HG02840 (cell line): ENCODE measurements around the gene PLIN4.
"Not testable (repeated sequence)": the region's sequence is repeated elsewhere in the genome, so short reads cannot be mapped to it uniquely, and the experiment has no call there.

Experiments used
- ATAC-seq: cut with Tn5 transposase; IDR thresholded peaks from one replicate; pipeline ENCODE4 v1.9.1; 2021; ENCODE audit warnings: mild to moderate bottlenecking, moderate library complexity, moderate number of reproducible peaks; ENCODE audit not compliant: unreplicated experiment, low FRiP score

PLIN4 gene

GRCh38 chr19:4529924-4530522, 11.7 kb upstream of the PLIN4 start:
- no peak for ATAC-seq

DNA sequence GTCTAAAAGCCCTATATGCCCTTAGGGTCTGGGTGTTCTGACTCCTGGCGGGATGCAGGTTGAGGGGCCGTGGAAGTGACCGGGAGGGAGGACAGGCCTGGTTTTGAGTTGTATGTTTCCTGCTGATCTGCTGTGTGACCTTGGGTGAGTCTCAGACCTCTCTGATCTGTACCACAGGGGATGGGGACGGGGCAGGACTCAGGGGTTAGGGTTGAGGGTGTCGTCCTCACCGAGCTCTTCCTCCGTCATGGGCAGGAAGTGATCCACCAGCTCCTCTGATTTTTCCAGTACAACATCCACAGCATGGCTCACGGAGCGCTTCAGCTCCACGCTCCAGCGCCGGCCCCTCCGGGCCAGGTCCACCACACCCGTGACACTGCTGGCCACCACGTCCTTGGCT, 10.6 kb upstream of the PLIN4 start:
- ATAC-seq, result no peak

DNA sequence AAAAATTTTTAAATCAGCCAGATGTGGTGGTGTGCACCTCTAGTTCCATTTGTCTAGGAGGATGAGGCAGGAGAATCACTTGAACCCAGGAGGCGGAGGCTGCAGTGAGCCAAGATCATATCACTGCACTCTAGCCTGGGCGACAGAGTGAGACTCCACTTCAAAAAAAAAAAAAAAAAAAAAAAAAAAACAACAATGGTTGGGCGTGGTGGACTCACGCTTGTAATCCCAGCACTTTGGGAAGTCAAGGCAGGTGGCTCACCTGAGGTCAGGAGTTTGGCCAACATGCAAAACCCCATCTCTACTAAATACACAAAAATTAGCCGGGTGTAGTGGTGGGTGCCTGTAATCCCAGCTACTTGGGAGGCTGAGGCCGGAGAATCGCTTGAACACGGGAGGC, 9.1 kb upstream of the PLIN4 start:
- not testable (repeated sequence) for ATAC-seq

GRCh38 chr19:4525563-4526002, 7.3 kb upstream of the PLIN4 start:
- no peak for ATAC-seq

DNA sequence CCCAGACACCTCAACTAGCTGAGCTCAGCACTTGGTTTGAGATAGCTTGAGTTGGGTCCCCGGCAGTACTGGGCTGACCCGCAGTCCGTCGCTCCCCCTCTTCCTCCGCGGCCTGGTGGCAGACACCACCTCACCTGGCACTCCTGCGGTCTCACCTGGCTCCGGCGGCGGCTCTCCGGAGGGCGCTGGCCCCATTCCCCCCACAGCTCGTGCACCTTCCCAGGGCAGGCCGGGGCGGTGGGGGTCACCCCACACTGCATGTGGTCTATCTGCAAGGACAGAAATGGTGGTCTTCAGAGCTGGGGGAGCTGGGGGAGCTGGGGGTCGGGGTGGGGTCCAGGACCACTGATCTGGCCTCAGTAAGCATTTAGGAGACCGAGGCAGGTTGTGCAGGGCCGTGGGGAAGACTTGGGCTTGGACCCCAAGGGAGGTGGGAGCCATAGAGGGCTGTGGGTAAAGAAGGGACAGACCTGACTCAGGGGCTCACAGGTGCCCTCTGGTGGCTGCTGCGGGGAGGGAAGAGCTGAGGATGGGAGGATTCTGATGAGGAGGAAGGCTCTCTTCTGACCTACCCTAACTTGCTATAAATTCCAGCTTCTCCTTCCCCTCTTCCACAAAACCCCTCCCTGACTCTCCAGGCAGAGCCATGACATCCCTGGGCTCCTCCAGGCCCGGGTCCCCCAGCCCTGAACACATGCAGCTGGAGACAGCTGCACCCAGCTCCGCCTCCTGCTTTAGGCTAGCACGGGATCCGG, 6.7 kb upstream of the PLIN4 start:
- ATAC-seq, result no peak

- ATAC-seq, result no peak
Measured at GRCh38 chr19:4523306-4524110, 5.2 kb upstream of the PLIN4 start.

DNA sequence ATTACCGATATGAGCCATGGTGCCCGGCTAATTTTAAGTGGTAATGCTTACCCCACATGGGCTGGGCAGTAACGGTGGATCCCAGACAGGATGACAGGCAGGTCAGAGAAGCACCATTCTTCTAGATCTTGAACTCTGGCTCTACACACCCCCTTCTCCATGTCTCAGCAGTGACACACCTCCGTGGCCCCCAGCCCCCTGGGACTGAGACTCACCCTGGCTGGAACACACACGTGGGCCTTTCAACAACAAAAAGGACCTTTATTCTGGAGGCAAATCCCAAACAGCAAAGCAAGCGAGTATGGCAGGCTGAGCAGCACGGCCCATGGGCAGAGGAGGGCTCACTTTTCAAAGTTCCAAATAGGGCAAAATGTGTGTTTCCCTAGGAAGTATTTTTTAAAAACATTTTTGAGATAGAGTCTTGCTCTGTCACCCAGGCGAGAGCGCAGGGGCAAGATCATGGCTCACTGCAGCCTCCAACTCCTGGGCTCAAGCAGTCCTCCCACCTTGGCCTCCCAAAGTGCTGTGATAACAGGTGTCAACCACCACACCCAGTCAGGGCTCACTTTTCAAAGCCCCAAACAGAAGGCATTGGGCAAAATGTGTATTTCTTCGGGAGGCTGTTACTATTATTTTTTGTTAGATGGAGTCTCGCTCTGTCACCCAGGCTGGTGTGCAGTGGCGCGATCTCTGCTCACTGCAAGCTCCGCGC, 4.2 kb upstream of the PLIN4 start:
- no peak for ATAC-seq

DNA sequence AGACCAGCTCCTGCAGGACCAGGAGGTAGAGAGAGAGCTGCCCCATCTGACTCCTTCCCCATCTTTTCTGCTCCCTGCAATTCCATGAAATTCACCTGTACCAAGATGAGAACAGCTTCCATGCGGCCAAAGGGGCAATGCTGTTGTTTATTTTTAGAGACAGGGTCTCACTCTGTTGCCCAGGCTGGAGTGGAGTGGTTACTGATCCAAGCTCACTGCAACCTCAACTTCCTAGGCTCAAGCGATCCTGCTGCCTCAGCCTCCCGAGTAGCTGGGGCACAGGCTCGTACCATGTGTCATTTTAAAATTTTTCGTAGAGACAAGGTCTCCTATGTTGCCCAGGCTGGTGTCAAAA, 3.6 kb upstream of the PLIN4 start:
- ATAC-seq, result no peak

GRCh38 chr19:4521170-4521887, 3.0 kb upstream of the PLIN4 start:
- ATAC-seq, result no peak

- ATAC-seq, result no peak
Measured at GRCh38 chr19:4519521-4520277, 1.4 kb upstream of the PLIN4 start.

- no peak for ATAC-seq
Measured at GRCh38 chr19:4519172-4519496, 848 bp upstream of the PLIN4 start.

GRCh38 chr19:4517451-4518057, 732 bp downstream of the PLIN4 start:
- ATAC-seq, result no peak

GRCh38 chr19:4516939-4517300, 1.4 kb downstream of the PLIN4 start:
- no peak for ATAC-seq

DNA sequence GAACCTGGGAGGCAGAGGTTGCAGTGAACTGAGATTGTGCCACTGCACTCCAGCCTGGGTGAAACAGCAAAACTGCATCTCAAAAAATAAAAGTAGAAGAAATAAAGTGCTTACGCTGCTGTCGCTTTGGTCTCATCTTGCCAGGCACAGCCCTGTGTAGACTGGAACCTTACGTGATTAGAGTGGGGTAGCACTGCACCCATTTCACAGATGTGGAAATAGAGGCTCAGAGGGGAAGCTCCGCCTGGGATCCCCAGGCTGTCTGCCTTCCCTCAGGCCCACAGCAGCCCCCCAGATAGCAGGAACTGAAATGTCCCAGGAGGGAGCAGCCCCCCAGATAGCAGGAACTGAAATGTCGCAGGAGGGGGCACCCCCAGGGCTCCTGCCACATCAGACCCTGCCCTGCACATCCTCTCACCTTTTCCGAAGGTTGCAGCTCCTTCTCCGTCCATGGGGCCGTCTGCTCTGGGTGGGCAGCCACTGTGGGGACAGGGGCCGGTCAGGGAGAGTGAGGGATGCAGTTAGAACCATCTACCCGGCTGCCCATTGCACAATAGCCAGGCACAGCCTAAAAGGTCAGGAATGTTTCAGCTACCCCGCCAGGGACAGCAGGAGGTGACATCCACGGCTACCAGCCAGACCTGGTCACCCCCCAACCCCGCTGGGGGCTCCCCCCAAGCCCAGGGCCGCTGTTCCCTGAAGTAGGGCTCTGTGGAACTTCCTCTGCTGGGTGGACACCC, 1.9 kb downstream of the PLIN4 start:
- no peak for ATAC-seq

- no peak for ATAC-seq
Measured at GRCh38 chr19:4515732-4516131, 2.6 kb downstream of the PLIN4 start.

- no peak for ATAC-seq
Measured at GRCh38 chr19:4513248-4513647, 5.0 kb downstream of the PLIN4 start.

GRCh38 chr19:4512070-4512469, 6.2 kb downstream of the PLIN4 start:
- ATAC-seq, result no peak

DNA sequence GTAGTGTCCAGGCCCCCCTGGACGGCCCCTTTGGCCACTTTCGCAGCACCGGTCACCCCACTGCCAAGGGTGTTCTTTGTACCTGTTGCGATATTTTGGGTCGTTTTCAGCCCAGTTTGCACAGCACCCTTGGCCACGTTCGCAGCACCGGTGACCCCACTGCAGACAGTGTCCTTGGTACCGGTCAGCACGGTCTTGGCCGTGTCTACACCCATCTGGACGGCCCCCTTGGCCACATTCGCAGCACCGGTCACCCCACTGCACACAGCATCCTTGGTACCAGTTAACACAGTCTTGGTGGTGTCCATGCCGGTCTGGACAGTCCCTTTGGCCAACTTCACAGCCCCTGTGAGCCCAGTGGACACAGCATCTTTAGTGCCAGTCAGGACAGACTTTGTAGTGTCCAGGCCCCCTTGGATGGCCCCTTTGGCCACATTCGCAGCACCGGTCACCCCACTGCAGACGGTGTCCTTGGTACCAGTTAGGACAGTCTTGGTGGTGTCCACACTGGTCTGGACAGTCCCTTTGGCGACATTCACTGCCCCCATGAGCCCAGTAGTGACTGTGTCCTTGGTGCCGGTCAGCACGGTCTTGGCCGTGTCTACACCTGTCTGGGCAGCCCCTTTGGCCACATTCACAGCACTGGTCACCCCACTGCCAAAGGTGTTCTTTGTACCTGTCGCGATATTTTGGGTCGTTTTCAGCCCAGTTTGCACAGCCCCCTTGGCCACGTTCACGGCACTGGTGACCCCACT, 6.8 kb downstream of the PLIN4 start:
- ATAC-seq, result no peak
